Esophagus muscularis mucosa (tissue), 4 donors: ENCODE data around the gene KCNQ1. TPM values are rescaled to one million over a fixed set of nuclear protein-coding genes. Genes with fewer than 3 reads are reported as not detected.

Experiments used
- DNase-seq: peaks from one replicate; pipeline ENCODE4 v3.0.0-alpha.2; 2017; ENCODE audit errors: extremely low spot score
- H3K27ac ChIP-seq, 4 donors: fragments of 200-600 bp; sonication (generic); replicated peaks in 1 of 4; 1 replicate in 3 of 4; 2 replicates in 1 of 4; pipeline ENCODE4 v1.5.1; 2016 to 2019; ENCODE audit warnings: mild to moderate bottlenecking in 1 of 4
- H3K27me3 ChIP-seq, 4 donors: fragments of 200-600 bp; sonication (generic); one replicate each; pipeline versions ENCODE4 v1.5.1 to v1.6.0; 2016 to 2019
- H3K36me3 ChIP-seq, 4 donors: fragments of 200-600 bp; sonication (generic); one replicate each; pipeline ENCODE4 v1.5.1; 2016 to 2019
- H3K4me1 ChIP-seq, 4 donors: fragments of 200-600 bp; sonication (generic); one replicate each; pipeline ENCODE4 v1.5.1; 2016 to 2019
- H3K4me3 ChIP-seq, 4 donors: fragments of 200-600 bp; sonication (generic); 1 replicate in 2 of 4; 2 replicates in 2 of 4; pipeline ENCODE4 v1.5.1; 2016 to 2019; ENCODE audit warnings: mild to moderate bottlenecking in 4 of 4, moderate library complexity in 1 of 4
- H3K9me3 ChIP-seq, 4 donors: fragments of 200-600 bp; sonication (generic); 1 replicate in 3 of 4; 2 replicates in 1 of 4; pipeline ENCODE4 v1.5.1; 2016 to 2019
- EP300 ChIP-seq: sonication (generic); formaldehyde crosslinking; IDR thresholded peaks from one replicate; pipeline ENCODE4 v1.6.1; 2017; ENCODE audit warnings: antibody characterized with exemption
- POLR2A ChIP-seq: fragments of 450-650 bp; IDR thresholded peaks from one replicate; pipeline ENCODE4 v1.6.1; 2017; ENCODE audit warnings: antibody characterized with exemption, moderate library complexity, mild to moderate bottlenecking, low read depth
- POLR2AphosphoS5 ChIP-seq, 2 donors: sonication (generic); formaldehyde crosslinking; IDR thresholded peaks; one replicate each; pipeline ENCODE4 v1.6.1; 2017; ENCODE audit warnings: antibody characterized with exemption in 2 of 2
- WGBS: methylation state at CpG from one replicate; pipeline ENCODE4 v1.1.5; 2018; 5-methylcytosine and 5-hydroxymethylcytosine counted together
- intact Hi-C: fragments of 100-400 bp; cut with DNase I; formaldehyde crosslinking; loops from one replicate; pipeline ENCODE4 v1.15.1; 2023
- total RNA-seq, 4 donors: library from RNA; depleted of rRNA; stranded (reverse); fragments of >200 nt; gene quantifications; one replicate each; pipeline versions ENCODE4 v1.1.0 to v1.2.1, GENCODE V29; 2016
- TF ChIP-seq, protein P1 (sequence below), 3 experiments: fragments of 200-600 bp in 2 of 3; fragments of 450-650 bp in 1 of 3; sonication (generic) in 2 of 3; IDR thresholded peaks; one replicate each; pipeline ENCODE4 v1.5.1; 2017 to 2019; ENCODE audit warnings: antibody characterized with exemption in 3 of 3, mild to moderate bottlenecking in 2 of 3, moderate library complexity in 1 of 3

The KCNQ1 gene
- total RNA-seq, 4 donors from 2014 or later, result 2.1 to 5.9 (median 4.3) TPM

DNA sequence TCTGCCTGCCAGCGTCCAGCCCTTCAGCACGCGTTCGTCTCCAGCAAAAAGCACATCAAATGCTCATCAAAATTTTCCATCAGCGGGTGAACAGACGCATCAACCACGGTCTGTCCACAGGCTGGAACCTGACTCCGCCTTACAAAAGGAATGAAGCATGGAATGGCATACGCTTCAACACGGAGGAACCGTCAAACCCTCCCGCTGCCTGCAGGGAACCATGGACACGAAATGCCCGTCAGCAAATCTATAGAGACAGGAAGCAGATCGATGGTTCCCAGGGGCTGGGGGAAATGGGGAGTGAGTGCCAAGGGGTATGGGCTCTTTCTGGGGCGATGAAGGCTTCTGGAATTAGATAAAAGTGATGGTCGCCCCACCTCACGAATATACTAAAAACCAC lies 28.0 kb upstream of the KCNQ1 start:
- no peaks in the 10 kb centered on the region for H3K36me3 ChIP-seq
- TF ChIP-seq, protein P1, sequence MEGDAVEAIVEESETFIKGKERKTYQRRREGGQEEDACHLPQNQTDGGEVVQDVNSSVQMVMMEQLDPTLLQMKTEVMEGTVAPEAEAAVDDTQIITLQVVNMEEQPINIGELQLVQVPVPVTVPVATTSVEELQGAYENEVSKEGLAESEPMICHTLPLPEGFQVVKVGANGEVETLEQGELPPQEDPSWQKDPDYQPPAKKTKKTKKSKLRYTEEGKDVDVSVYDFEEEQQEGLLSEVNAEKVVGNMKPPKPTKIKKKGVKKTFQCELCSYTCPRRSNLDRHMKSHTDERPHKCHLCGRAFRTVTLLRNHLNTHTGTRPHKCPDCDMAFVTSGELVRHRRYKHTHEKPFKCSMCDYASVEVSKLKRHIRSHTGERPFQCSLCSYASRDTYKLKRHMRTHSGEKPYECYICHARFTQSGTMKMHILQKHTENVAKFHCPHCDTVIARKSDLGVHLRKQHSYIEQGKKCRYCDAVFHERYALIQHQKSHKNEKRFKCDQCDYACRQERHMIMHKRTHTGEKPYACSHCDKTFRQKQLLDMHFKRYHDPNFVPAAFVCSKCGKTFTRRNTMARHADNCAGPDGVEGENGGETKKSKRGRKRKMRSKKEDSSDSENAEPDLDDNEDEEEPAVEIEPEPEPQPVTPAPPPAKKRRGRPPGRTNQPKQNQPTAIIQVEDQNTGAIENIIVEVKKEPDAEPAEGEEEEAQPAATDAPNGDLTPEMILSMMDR (IDR thresholded peaks at IDR 0.05), result no peak
- TF ChIP-seq POLR2A, result no peak
- no peak for TF ChIP-seq EP300
- TF ChIP-seq POLR2AphosphoS5 (IDR thresholded peaks at IDR 0.05), result no peak

DNA sequence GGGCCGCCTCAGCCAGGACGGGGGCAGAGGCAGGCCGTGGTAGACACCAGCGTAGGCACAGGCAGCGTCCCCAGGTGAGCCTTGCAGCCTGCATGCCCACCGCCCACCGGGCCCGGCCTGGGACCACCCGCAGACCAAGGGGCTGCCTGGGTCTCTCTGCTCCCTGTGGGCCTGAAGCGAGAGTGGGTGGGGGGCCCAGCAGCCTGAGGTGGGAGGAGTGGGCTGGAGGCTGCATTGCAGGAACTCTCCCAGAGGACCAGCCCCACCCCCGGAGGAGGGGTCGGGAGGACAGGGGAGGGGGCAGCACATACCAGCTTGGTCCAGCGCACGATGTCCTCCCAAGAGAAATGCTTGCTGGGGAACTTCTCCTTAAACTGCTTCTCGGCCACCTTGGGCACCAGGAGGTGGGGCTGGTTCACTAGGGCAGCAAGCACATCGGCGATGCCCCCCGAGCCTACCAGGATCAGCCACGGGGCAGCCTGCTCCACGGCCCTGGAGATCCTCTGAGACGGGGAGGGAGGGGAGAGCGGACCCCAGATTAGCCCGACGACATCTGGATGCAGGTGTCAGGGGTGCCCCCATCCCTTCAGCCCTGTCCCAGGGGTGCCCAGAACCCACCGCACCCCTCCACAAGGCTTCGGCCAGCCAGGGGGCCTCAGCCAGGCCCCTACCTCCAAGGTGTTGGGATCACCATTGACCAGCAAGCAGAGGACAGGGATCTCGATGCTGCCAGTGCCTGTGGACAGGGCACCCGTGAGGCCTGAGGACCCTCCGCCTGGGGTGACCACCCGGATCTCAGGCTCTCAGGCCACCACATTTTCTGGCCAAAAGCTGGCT lies 26.7 kb upstream of the KCNQ1 start:
- peaks cover 5 to 19% (median 15%) of the 10 kb centered on the region in 4 donors for H3K4me1 ChIP-seq
- peaks cover 0 to 21% (median 0%) of the 10 kb centered on the region in 4 donors for H3K27me3 ChIP-seq
- H3K27ac ChIP-seq, result no peak overlapping the region
- H3K9me3 ChIP-seq, result no peaks in the 10 kb centered on the region
- intact Hi-C loops, result loop anchor here (10.0 kb wide), 1 partner anchor 53 kb away; no protein-coding TSS in a partner anchor
- H3K4me3 ChIP-seq, result no peak overlapping the region
- whole genome bisulfite sequencing, result 82% methylated on average over 17 of the region's 30 CpGs
- no peaks in the 10 kb centered on the region for H3K36me3 ChIP-seq
- TF ChIP-seq EP300 (no peak), POLR2A (no peak), POLR2AphosphoS5 (IDR thresholded peaks at IDR 0.05) (no peak)
- TF ChIP-seq, protein P1 (IDR thresholded peaks at IDR 0.05), result no peak
- no peak for DNase-seq

More for the DNA sequence above, 28.0 kb upstream of the KCNQ1 start:
- H3K4me1 ChIP-seq, result peaks cover 5 to 19% (median 15%) of the 10 kb centered on the region in 4 donors
- H3K27me3 ChIP-seq, result peaks cover 0 to 11% (median 0%) of the 10 kb centered on the region in 4 donors
- 77% methylated on average over 18 of the region's 18 CpGs for whole genome bisulfite sequencing
- no peak overlapping the region for H3K27ac ChIP-seq
- H3K9me3 ChIP-seq, result no peaks in the 10 kb centered on the region
- no peak for DNase-seq
- intact Hi-C loops, result loop anchor here (10.0 kb wide), 1 partner anchor 52 kb away; no protein-coding TSS in a partner anchor
- no peak overlapping the region for H3K4me3 ChIP-seq

DNA sequence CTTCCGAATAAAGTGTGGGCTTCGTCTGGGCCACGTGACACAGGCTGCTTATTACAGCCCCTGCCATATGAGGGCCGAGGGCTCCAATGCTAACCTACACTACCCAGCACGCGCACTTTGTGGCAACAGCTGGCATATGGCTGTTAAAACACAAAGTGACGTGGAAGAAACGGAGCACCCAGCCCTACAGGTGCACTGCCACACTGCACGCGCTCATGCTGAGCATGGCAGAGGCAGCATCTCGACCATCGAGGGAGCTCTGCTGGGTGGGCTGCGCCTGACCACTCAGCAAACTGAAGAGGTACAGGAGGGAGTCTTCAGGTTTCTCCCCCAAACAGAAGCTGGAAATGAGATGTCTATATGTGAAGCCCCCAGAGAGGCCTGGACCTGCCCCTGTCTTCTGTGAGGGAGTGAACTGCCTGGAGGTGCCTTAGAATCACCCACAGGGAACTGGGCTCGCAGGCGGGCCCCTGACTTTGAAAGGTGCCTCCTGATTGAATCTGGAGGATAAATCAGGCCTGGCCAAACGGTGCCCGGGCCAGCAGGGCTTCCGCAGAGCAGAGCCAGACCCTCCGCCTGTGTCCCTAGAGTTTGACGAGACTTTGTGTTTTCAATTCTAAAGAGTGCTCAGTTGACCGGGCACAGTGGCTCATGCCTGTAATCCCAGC lies 26.0 kb upstream of the KCNQ1 start:
- Histone ChIP-seq H3K9me3 (no peaks in the 10 kb centered on the region), H3K4me3 (no peak overlapping the region), H3K27ac (no peak overlapping the region), H3K36me3 (no peaks in the 10 kb centered on the region), H3K4me1 (peaks cover 5 to 19% (median 15%) of the 10 kb centered on the region in 4 donors), H3K27me3 (peaks cover 0 to 21% (median 0%) of the 10 kb centered on the region in 4 donors)
- intact Hi-C loops, result loop anchor here (10.0 kb wide), 1 partner anchor 54 kb away; no protein-coding TSS in a partner anchor
- 92% methylated on average over 5 of the region's 21 CpGs for WGBS
- TF ChIP-seq EP300 (no peak), POLR2A (no peak), POLR2AphosphoS5 (IDR thresholded peaks at IDR 0.05) (no peak)
- TF ChIP-seq, protein P1 (IDR thresholded peaks at IDR 0.05), result no peak
- DNase-seq, result no peak

DNA sequence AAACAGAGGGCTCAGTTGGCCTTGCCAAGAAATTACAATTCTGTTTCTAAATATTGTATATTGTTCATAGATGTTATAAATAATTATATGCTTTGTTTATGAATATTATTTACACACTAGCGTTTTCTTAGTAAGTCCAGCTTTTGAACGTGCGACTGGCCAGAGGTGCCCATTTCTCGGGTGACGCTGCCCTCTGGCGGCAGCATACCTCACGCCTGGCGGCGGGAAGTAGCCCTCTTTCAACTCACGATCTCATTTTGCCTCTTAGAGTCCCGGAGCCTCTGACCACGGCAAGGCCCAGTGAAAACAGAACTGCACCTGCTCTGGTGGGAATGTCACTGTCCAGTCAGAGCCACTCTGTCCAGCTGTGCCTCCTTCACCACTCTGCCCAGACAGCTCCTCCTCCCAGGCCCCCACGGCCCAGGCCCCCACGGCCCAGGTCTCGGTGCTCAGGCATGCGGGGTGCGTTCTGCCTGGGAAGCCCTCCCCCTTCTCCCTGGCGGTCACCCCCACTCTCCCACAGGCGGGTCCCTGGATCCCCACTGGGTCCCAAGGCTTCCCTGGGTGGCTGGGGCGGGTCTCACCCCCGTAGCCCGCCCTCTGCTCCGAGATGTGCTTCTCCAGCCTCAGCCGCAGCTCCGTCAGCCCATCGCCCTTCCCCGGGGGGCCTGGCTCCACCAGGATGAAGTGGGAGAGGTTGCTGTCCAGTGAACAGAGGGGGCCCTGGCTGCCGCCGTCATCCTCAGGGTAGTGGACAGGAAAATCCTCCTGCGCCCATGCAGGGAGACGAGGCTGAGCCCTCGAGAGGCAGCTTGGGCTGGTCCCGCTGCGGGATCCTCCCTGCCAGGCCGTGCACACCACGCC lies 24.9 kb upstream of the KCNQ1 start:
- 33% methylated on average over 17 of the region's 36 CpGs for WGBS
- Histone ChIP-seq H3K9me3 (no peaks in the 10 kb centered on the region), H3K4me3 (peak overlapping the region in 1 of 4 donors; percentile 29), H3K27me3 (peaks cover 0 to 26% (median 0%) of the 10 kb centered on the region in 4 donors), H3K4me1 (peaks cover 5 to 19% (median 15%) of the 10 kb centered on the region in 4 donors), H3K27ac (peak overlapping the region in 3 of 4 donors; percentile 16 to 51 (median 17)), H3K36me3 (no peaks in the 10 kb centered on the region)
- TF ChIP-seq EP300 (no peak), POLR2A (no peak), POLR2AphosphoS5 (IDR thresholded peaks at IDR 0.05) (peak in 1 of 2 donors; percentile 46)
- TF ChIP-seq, protein P1 (IDR thresholded peaks at IDR 0.05), result peak; percentile 81 to 88 (median 81)
- intact Hi-C loops, result loop anchor here (1.0 to 10.0 kb wide), 3 partner anchors 55 to 223 kb away; no protein-coding TSS in a partner anchor
- DNase-seq, result peak; percentile 95
